ENCODE measurements around the gene VILL. TPM values are rescaled to one million over a fixed set of nuclear protein-coding genes. Genes with fewer than 3 reads are reported as not detected.
"Not testable (repeated sequence)": the region's sequence is repeated elsewhere in the genome, so short reads cannot be mapped to it uniquely, and the experiment has no call there.

Gene VILL
- total RNA-seq, 1 experiment from 2014 or later, result 1.7 TPM

GRCh38 chr3:37982331-37982730 is 8.3 kb upstream of the VILL start:
- no peak for DNase-seq (ENCODE audit: extremely low read depth, low read depth)

- no peak for DNase-seq (ENCODE audit: extremely low read depth, low read depth)
These were observed 6.5 kb upstream of the VILL start for GRCh38 chr3:37984051-37984450.

- no peak for DNase-seq (ENCODE audit: extremely low read depth, low read depth)
These were observed 6.0 kb upstream of the VILL start for GRCh38 chr3:37984596-37984995.

- no peak for DNase-seq (ENCODE audit: extremely low read depth, low read depth)
These were observed 4.8 kb upstream of the VILL start for GRCh38 chr3:37985637-37986320.

- DNase-seq (ENCODE audit: extremely low read depth, low read depth), result no peak
These were observed 3.9 kb upstream of the VILL start for GRCh38 chr3:37986479-37987314.

- no peak for DNase-seq (ENCODE audit: extremely low read depth, low read depth)
These were observed 3.3 kb upstream of the VILL start for GRCh38 chr3:37987315-37987697.

- no peak for DNase-seq (ENCODE audit: extremely low read depth, low read depth)
These were observed 2.8 kb upstream of the VILL start for GRCh38 chr3:37987751-37988179.

- DNase-seq (ENCODE audit: extremely low read depth, low read depth), result not testable (repeated sequence)
These were observed 2.2 kb upstream of the VILL start for GRCh38 chr3:37988376-37988775.

- DNase-seq (ENCODE audit: extremely low read depth, low read depth), result no peak
These were observed 1.6 kb upstream of the VILL start for GRCh38 chr3:37988931-37989525.

GRCh38 chr3:37989821-37990480 is 635 bp upstream of the VILL start:
- DNase-seq (ENCODE audit: extremely low read depth, low read depth), result no peak

GRCh38 chr3:37991109-37991508 is 523 bp downstream of the VILL start:
- no peak for DNase-seq (ENCODE audit: extremely low read depth, low read depth)

- DNase-seq (ENCODE audit: extremely low read depth, low read depth), result no peak
These were observed 1.2 kb downstream of the VILL start for GRCh38 chr3:37991823-37992222.

- no peak for DNase-seq (ENCODE audit: extremely low read depth, low read depth)
These were observed 1.9 kb downstream of the VILL start for GRCh38 chr3:37992271-37993066.

- DNase-seq (ENCODE audit: extremely low read depth, low read depth), result no peak
These were observed 2.5 kb downstream of the VILL start for GRCh38 chr3:37993067-37993455.

GRCh38 chr3:37993460-37993819 is 2.9 kb downstream of the VILL start:
- DNase-seq (ENCODE audit: extremely low read depth, low read depth), result no peak

- DNase-seq (ENCODE audit: extremely low read depth, low read depth), result no peak
These were observed 3.4 kb downstream of the VILL start for GRCh38 chr3:37993820-37994638.

GRCh38 chr3:37994639-37994972 is 4.0 kb downstream of the VILL start:
- DNase-seq (ENCODE audit: extremely low read depth, low read depth), result no peak

GRCh38 chr3:37995652-37996641 is 5.4 kb downstream of the VILL start:
- DNase-seq (ENCODE audit: extremely low read depth, low read depth), result no peak

All from NCI-H460 (cell line).